ENCODE results near the gene ADCY7.

ADCY7 gene

GRCh38 chr16:50266337-50267091 is at the start of gene ADCY7:
ADCY7 (plus strand) TSS chr16:50266551; CDS start chr16:50288180, 21,629 bp downstream.
- DNase-seq, result peak; percentile 67 to 70

DNA sequence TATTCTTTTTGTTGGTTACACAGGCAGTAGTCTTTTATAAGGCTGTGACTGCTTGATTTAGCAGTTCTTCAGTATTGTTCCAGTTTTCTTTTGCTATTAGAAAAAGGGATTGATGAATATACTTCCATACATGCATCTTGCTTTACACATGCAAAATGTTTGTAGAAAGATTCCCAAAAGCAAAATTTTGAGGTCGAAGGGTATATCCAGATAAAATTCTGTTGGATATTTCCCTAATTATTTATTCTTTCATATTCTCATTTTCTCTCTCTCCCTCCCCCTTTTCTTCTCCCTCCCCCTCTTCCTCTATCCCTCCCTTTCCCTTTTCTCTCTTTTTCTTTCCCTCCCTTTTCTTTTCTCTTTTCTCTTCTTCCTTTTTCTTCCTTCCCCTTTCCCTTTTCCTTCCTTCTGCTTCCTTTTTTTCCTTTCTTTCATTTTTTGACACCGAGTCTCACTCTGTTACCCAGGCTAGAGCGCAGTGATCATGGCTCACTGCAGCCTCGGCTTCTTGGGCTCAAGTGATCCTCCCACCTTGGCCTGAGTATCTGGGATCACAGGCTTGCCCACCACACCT is 46.9 kb upstream of the ADCY7 start:
- no peak for DNase-seq

DNA sequence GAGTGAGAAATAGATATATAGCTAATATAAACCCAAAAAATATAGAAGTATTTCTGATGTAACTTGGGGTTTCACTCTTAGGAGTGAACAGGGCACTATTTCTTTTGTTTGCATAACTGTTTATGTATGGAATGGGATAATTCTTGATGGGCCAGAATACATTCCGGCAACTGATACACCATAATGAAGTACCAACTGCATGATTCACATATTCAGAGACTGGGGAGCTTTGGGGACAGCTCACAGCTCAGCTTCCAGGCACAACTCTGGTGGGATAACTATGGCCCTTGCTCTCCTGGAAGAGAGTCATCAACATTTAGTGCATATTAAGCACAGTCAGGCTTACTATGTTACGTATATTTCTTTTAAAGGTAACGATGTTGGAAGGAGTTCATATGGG is 42.1 kb upstream of the ADCY7 start:
- no peak for DNase-seq

- no peak for DNase-seq
Measured at GRCh38 chr16:50227120-50227519, 39.2 kb upstream of the ADCY7 start.

DNA sequence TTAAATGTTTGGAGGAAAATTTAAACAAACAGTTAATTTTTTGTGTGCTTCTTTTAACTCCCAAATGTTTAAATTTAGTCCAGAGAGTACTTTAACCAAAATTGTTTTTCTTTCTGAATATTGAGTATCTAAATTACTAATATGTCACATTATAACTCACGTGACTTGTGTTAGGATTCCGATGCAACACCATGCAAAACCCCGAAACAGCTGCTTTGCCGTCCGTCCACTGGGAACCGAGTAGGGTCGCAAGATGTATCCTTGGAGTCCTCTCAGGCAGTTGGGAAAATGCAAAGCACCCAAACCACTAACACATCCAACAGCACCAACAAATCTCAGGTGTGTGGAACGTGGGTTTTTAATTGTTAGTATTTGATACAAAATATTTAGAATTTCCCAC is 38.7 kb upstream of the ADCY7 start:
- no peak for DNase-seq

DNA sequence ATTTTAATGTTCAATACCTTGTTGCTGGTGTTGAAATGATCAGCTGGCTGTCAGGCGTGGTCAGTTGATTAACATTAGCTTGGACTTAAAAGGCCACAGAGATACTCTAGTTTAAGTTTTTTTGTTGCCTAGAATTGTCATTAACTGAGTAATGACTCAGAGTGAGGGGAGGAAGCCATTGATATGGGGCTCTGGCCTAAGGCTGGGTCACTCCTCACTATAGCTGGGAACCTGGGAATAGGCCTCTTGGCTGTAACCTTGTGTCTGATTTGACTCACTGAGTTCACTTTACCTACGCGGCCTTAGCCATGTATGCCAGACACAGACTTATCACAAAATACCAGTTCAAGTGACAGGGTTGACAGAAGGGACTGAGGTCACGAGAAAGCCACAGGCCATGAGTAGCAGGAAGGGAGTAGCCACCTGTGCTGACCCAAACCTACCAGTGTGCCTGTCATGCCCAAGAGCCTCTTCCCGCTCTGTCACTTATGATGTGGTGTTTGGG is 37.9 kb upstream of the ADCY7 start:
- no peak for DNase-seq

GRCh38 chr16:50229149-50229726 is 37.1 kb upstream of the ADCY7 start:
- DNase-seq, result no peak

- no peak for DNase-seq
Measured at GRCh38 chr16:50234771-50235556, 31.4 kb upstream of the ADCY7 start.

DNA sequence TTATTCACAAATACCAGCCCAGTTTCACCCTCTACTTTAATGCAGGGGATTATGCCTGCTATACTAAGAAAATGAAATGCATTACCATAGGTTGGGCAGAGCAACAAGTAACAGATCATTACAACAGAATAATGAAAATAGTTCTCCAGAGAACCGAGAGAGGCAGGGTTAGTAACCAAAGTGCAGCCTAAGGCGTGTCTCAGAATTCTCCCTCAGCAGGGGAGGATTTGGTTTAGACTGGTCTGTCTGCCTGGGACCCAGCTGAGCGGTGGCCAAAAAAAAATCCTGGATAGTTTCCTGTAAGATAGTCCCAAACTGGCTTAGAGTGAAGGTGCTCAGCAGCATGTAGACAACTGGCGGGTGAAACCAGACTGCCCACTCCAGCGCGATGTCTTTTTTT is 30.8 kb upstream of the ADCY7 start:
- DNase-seq, result no peak

- DNase-seq, result no peak
Measured at GRCh38 chr16:50238314-50238713, 28.0 kb upstream of the ADCY7 start.

DNA sequence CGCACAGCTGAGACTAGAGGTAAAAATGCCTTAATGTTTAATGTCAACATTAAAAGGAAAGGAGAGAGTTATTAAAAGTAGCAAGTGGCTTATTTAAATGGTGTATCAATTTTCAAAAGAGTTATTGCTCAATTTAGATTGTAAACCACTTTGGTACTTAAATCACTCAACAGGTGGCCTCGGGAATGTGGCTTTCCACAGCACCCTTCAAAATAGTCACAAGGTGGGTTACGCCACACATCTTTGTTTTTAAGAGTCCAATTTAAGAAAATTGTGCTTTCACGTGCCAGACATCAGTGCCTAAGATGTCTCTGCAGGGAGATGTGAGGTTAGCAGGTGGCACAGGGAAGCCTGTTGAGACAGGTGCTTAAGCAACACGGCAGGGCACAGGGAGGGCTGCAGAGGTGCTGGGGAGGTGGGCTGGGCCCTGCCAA is 27.5 kb upstream of the ADCY7 start:
- DNase-seq, result no peak

DNA sequence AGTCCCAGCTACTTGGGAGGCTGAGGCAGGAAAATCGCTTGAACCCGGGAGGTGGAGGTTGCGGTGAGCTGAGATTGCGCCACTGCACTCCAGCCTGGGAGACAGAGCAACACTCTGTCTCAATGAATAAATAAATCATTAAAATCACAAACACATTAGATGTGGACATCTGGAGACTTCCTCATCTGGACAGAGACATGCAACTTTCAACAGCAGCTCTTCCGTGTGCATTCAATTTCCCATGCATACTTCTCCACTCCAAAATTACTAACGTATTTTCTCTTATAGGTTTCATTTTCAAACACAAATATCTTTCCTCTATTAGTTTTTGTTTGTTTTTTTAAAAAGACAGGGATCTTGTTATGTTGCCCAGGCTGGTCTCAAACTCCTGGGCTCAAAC is 23.3 kb upstream of the ADCY7 start:
- peak in 1 of 2 donors; percentile 39 for DNase-seq

- DNase-seq, result no peak
Measured at GRCh38 chr16:50244140-50244503, 22.2 kb upstream of the ADCY7 start.

DNA sequence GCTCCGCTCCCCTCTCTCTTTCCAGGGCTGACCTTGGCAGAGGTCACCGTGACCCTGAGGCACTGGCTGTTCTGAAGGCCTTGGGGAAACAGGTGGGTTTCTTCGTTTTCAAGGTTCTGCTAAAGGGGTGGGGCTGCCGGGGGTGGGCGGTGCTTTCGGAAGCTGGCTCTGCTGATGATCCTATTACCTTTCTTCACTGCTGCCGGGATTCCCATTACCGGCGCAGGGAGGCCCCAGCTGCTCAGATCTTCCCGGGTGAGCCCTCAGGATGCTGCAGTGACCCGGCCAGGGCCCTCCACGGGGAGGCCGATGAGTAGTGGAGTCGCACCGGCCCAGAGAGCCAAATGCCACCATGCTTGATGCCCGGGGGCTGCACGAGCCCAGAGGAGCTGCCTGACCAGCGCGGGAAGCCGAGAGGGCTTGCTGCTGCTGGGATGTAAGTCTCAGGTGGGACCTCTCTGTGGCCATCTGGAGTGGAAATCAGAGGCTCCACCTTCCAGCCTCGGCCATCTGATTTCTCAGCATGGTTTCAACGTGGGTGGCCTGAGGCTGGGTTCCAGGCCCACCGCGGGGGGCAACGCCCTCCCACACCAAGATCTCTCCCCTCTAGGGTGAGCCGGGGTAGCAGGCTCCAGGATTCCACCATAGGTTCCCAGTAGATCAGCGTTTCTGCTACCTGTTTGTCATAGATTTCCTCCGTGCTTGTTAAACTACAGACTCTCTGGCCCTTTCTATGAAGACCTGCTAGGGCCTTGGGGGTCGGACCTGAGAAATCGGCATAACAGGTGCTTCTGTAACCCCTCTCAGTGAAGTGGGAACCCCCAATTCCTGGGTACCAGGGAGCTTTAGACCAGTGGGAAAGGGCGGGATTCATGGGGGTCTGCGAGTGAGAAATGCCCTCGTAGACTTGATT is 21.6 kb upstream of the ADCY7 start:
- DNase-seq, result no peak

- DNase-seq, result peak in 1 of 2 donors; percentile 60
Measured at GRCh38 chr16:50245417-50246298, 20.7 kb upstream of the ADCY7 start.

GRCh38 chr16:50246299-50247122 is 19.8 kb upstream of the ADCY7 start:
- no peak for DNase-seq

GRCh38 chr16:50247123-50247905 is 19.0 kb upstream of the ADCY7 start:
- DNase-seq, result no peak

DNA sequence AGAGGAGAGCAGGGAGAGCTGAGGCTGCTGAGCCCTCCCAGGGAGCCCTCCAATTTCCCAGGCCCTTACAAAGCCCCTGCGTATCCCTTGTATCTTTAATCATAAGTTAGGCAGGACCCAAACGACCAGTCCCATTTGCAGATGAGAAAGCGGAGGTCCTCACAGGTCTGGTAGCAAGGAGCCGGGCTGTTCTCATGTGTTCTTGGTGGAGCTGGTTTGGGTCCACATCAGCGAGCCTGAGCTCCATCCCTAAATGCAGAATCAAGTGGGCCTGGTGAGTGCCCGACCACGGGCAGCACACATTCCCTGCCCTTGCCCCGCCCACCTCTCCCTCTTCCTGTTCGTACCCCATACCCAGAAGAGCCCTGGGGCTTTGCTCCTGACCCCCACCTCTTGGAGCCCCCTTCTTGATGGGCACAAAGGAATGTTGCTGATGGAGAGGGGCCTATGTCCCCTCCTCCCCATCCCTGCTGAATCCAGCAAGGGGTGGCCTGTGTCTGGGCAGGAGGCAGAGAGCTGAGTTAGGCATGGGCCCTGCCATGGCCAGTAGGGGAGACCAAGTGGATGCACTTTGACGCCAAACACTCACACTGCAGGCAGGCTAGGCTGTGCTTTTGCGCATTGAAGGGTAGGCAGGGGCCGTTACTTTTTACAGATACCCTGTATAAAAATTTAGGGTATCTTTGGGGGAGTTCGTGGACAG is 18.3 kb upstream of the ADCY7 start:
- DNase-seq, result no peak

- no peak for DNase-seq
Measured at GRCh38 chr16:50248845-50249244, 17.5 kb upstream of the ADCY7 start.
